Endothelial cell of umbilical vein (primary cell): ENCODE measurements around the gene ZNF407. TPM values are rescaled to one million over a fixed set of nuclear protein-coding genes. Genes with fewer than 3 reads are reported as not detected.

Experiments used
- BruUV-seq: library from RNA; stranded (reverse); fragments of 400-500 nt; replicated peaks from 2 replicates; lab custom pipeline; 2021; lab: Mats Ljungman, UMichigan
- CTCF ChIA-PET: fragments of 300-600, 350-600 bp; sonication (Branson Sonifier 250); formaldehyde crosslinking; loops from one replicate; lab custom pipeline; 2021; ENCODE audit warnings: antibody characterized with exemption, inconsistent platforms; lab: Charles Lee
- POLR2A ChIA-PET: fragments of 300-600, 350-600 bp; sonication (Branson Sonifier 250); formaldehyde crosslinking; loops from one replicate; lab custom pipeline; 2021; ENCODE audit warnings: antibody characterized with exemption, inconsistent platforms; lab: Charles Lee
- DNase-seq: peaks from one replicate; pipeline ENCODE4 v3.0.0-alpha.2; 2011; ENCODE audit warnings: low read depth, low spot score
- FAIRE-seq: peaks from 2 replicates; lab custom pipeline; 2011; peaks lifted over from hg19 to GRCh38; lab: Jason Lieb, UNC
- H2AFZ ChIP-seq: 2 replicates; pipeline ENCODE4 v1.6.0; 2012; ENCODE audit warnings: low read depth, low read length, control low read depth, inconsistent platforms
- H3K27ac ChIP-seq: 2 replicates; pipeline ENCODE4 v1.5.1; 2011; ENCODE audit warnings: low read depth, mild to moderate bottlenecking, control low read depth, low read length, moderate library complexity; ENCODE audit not compliant: insufficient read depth
- H3K27me3 ChIP-seq, 2 experiments: 2 replicates each; pipeline versions ENCODE4 v1.6.0 to v1.6.1; 2011; ENCODE audit warnings: low read length in 2 of 2, mixed read lengths in 1 of 2; ENCODE audit not compliant: control insufficient read depth in 2 of 2, insufficient read depth in 2 of 2
- H3K36me3 ChIP-seq, 2 experiments: 2 replicates in 1 of 2; 3 replicates in 1 of 2; pipeline ENCODE4 v1.5.1; 2011; ENCODE audit warnings: low read length in 2 of 2, mild to moderate bottlenecking in 1 of 2, moderate library complexity in 1 of 2; ENCODE audit not compliant: control insufficient read depth in 2 of 2, insufficient read depth in 2 of 2; ENCODE audit errors: extremely low read depth in 1 of 2
- H3K4me1 ChIP-seq: 3 replicates; pipeline ENCODE4 v1.5.1; 2011; ENCODE audit warnings: mild to moderate bottlenecking, low read length; ENCODE audit not compliant: control insufficient read depth, insufficient read depth; ENCODE audit errors: extremely low read depth
- H3K4me2 ChIP-seq: 2 replicates; pipeline ENCODE4 v1.6.1; 2011; ENCODE audit warnings: low read length, control low read depth, mixed read lengths; ENCODE audit not compliant: insufficient read depth
- H3K4me3 ChIP-seq, 3 experiments: fragments of 200-600 bp in 1 of 3; sonication (generic), shearing (Covaris generic) in 1 of 3; replicated peaks in 1 of 3; 2 replicates each; pipeline ENCODE4 v1.5.1; 2011 to 2016; ENCODE audit warnings: control low read depth in 3 of 3, low read length in 3 of 3, mild to moderate bottlenecking in 2 of 3, inconsistent platforms in 1 of 3, low read depth in 1 of 3, moderate library complexity in 1 of 3; ENCODE audit not compliant: insufficient read depth in 1 of 3
- H3K79me2 ChIP-seq: 2 replicates; pipeline ENCODE4 v1.6.0; 2012; ENCODE audit warnings: low read length, inconsistent platforms; ENCODE audit not compliant: control insufficient read depth, insufficient read depth
- H3K9ac ChIP-seq: replicated peaks from 2 replicates; pipeline ENCODE3; 2011; ENCODE audit warnings: low read length, control low read depth; ENCODE audit not compliant: insufficient read depth; ENCODE audit errors: extremely low read depth
- H3K9me1 ChIP-seq: replicated peaks from 3 replicates; pipeline ENCODE4 v1.6.0; 2011; ENCODE audit warnings: mild to moderate bottlenecking, low read length; ENCODE audit not compliant: control insufficient read depth, insufficient read depth; ENCODE audit errors: extremely low read depth
- H3K9me3 ChIP-seq: replicated peaks from 2 replicates; pipeline ENCODE4 v1.5.1; 2012; ENCODE audit warnings: low read length, inconsistent platforms; ENCODE audit not compliant: control insufficient read depth, insufficient read depth
- H4K20me1 ChIP-seq: replicated peaks from 2 replicates; pipeline ENCODE3; 2011; ENCODE audit warnings: mild to moderate bottlenecking, low read length; ENCODE audit not compliant: control insufficient read depth, insufficient read depth; ENCODE audit errors: extremely low read depth
- CTCF ChIP-seq, 2 donors: IDR thresholded peaks; 1 replicate in 1 of 2; 2 replicates in 1 of 2; pipeline ENCODE4 v1.5.1; 2011; ENCODE audit warnings: low read length in 2 of 2, mild to moderate bottlenecking in 2 of 2, moderate library complexity in 2 of 2, control low read depth in 1 of 2, inconsistent platforms in 1 of 2, low read depth in 1 of 2; ENCODE audit not compliant: insufficient read depth in 1 of 2; ENCODE audit errors: extremely low read depth in 1 of 2
- EZH2 ChIP-seq: IDR thresholded peaks from 2 replicates; pipeline ENCODE4 v1.6.1; 2012; ENCODE audit warnings: borderline replicate concordance, low read depth, mild to moderate bottlenecking, moderate library complexity, low read length, inconsistent platforms; ENCODE audit not compliant: severe bottlenecking
- GATA2 ChIP-seq: IDR thresholded peaks from 2 replicates; pipeline ENCODE4 v1.7.0; 2011; ENCODE audit warnings: low read depth, mild to moderate bottlenecking, moderate library complexity, mixed read lengths, low read length; ENCODE audit not compliant: insufficient read length, insufficient read depth
- JUN ChIP-seq: IDR thresholded peaks from 2 replicates; pipeline ENCODE4 v1.6.1; 2011; ENCODE audit warnings: borderline replicate concordance, low read depth; ENCODE audit not compliant: insufficient read length, insufficient read depth
- MAX ChIP-seq: IDR thresholded peaks from 2 replicates; pipeline ENCODE4 v1.6.1; 2011; ENCODE audit not compliant: insufficient read depth, insufficient read length
- MYC ChIP-seq: IDR thresholded peaks from one replicate; pipeline ENCODE4 v1.6.1; 2011; ENCODE audit warnings: mild to moderate bottlenecking, low read depth, low read length
- POLR2A ChIP-seq: IDR thresholded peaks from 2 replicates; pipeline ENCODE4 v1.6.1; 2012; ENCODE audit warnings: low read depth, mild to moderate bottlenecking, control low read depth, low read length
- POLR2AphosphoS5 ChIP-seq: IDR thresholded peaks from 2 replicates; pipeline ENCODE4 v1.6.1; 2012; ENCODE audit warnings: low read depth, mild to moderate bottlenecking, control low read depth, low read length, moderate library complexity; ENCODE audit not compliant: insufficient read depth
- dilution Hi-C: fragments of 300-500 bp; cut with MboI; formaldehyde crosslinking; loops from one replicate; pipeline ENCODE4 v1.15.0; 2019; ENCODE audit warnings: low sequenced_read_pairs; ENCODE audit not compliant: extremely low pct_ligation_motif_present
- intact Hi-C: fragments of 100-400 bp; cut with micrococcal nuclease; formaldehyde crosslinking; loops from one replicate; pipeline ENCODE4 v1.10.0; 2022
- polyA plus RNA-seq, 4 experiments: library from polyadenylated mRNA; depleted of rRNA in 3 of 4; stranded (reverse) in 3 of 4; unstranded in 1 of 4; fragments of >200 nt; gene quantifications; 2 replicates each; pipeline versions ENCODE4 v1.2.1 to v1.2.3, GENCODE V29; 2011 to 2012; ENCODE audit warnings: missing spikeins in 1 of 4
- total RNA-seq: library from RNA; stranded (reverse); gene quantifications from 2 replicates; pipeline ENCODE4 v1.2.3, GENCODE V29; 2021

ZNF407 gene
- total and polyA plus RNA-seq, 2 donors (not counting 3 experiments of a cell fraction or from before 2014, with no cell fraction given): 3.8 to 20.1 TPM

GRCh38 chr18:74604361-74604760 lies 6.7 kb downstream of the ZNF407 start:
- H3K27me3 ChIP-seq: no peaks in the 10 kb centered on the region
- no peak overlapping the region for H3K27ac ChIP-seq
- peaks cover 2% of the 10 kb centered on the region for H3K9me1 ChIP-seq
- H3K4me3 ChIP-seq: no peak overlapping the region
- intact Hi-C loops: no loop called here
- BruUV-seq: no TSS peak
- H2AFZ ChIP-seq: no peak overlapping the region
- DNase-seq: no peak
- H3K36me3 ChIP-seq: no peaks in the 10 kb centered on the region
- TF ChIP-seq GATA2 (no peak), EZH2 (no peak), MYC (no peak), POLR2A (no peak), MAX (no peak), POLR2AphosphoS5 (no peak), JUN (no peak)
- H3K79me2 ChIP-seq: peaks cover 51% of the 10 kb centered on the region
- no peaks in the 10 kb centered on the region for H3K4me1 ChIP-seq
- H3K4me2 ChIP-seq: no peak overlapping the region
- H3K9ac ChIP-seq: no peak overlapping the region
- no peak for FAIRE-seq
- H4K20me1 ChIP-seq: no peaks in the 10 kb centered on the region
- dilution Hi-C loops: no loop called here
- ChIA-PET CTCF (no interaction called here), POLR2A (no interaction called here)
- no peaks in the 10 kb centered on the region for H3K9me3 ChIP-seq

- no peak for FAIRE-seq
- intact Hi-C loops: no loop called here
Observed at GRCh38 chr18:74604774-74605173, 7.1 kb downstream of the ZNF407 start.

More at GRCh38 chr18:74604774-74605173, 7.1 kb downstream of the ZNF407 start:
- Histone ChIP-seq H3K4me2 (no peak overlapping the region), H2AFZ (no peak overlapping the region), H4K20me1 (no peaks in the 10 kb centered on the region), H3K9me3 (no peaks in the 10 kb centered on the region), H3K4me1 (no peaks in the 10 kb centered on the region), H3K27ac (no peak overlapping the region), H3K9ac (no peak overlapping the region), H3K79me2 (peaks cover 47% of the 10 kb centered on the region), H3K4me3 (no peak overlapping the region), H3K36me3 (no peaks in the 10 kb centered on the region), H3K9me1 (peaks cover 2% of the 10 kb centered on the region), H3K27me3 (no peaks in the 10 kb centered on the region)
- dilution Hi-C loops: no loop called here
- no peak for DNase-seq
- ChIA-PET CTCF (interaction anchor here (0.5 kb wide), 1 partner anchor 80 kb away, joined by 3 read pairs; no protein-coding TSS in a partner anchor), POLR2A (no interaction called here)
- TF ChIP-seq GATA2 (no peak), POLR2A (no peak), MAX (no peak), POLR2AphosphoS5 (no peak), JUN (no peak), CTCF (IDR thresholded peaks at IDR 0.05; ENCODE audit: extremely low read depth in 1 of 2, insufficient read depth in 1 of 2, low read depth in 1 of 2, low read length in 2 of 2) (no peak)
- BruUV-seq: no TSS peak
